ENCODE data around the gene FOXE1.

GRCh38 chr9:97855486-97855875 is 2.5 kb downstream of the FOXE1 start:
- TF ChIP-seq CTCF (IDR thresholded peaks at IDR 0.05) (no peak), POLR2A (IDR thresholded peaks at IDR 0.05) (no peak)
